ENCODE results near the gene PCMT1.

PCMT1 gene

DNA sequence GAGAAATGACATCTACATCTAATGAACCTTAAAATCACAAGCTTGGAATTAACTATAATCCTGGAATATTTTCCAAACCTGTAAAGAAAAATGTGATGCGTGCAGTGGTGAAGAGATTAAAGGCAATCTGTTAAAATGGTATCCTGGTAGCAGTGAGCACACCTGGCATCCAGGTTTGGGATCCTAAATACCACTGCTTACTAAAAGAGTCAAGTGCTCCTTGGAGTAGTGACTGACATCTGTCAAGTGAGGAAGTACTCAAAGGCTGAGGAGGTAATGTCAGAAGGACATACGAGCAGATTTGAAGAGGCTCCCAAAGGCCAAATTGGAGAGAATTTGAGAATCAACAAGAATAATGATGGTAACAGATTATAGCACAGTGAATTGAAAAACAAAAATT, 32.8 kb downstream of the PCMT1 start:
- no peak overlapping the region for H3K56ac ChIP-seq (ENCODE audit: low read length)
- peaks cover 4% of the 10 kb centered on the region for H3K36me3 ChIP-seq (ENCODE audit: control insufficient read depth, insufficient read depth, low read length)
- WGBS (ENCODE audit: extremely low coverage, insufficient coverage, low lambda C conversion rate): no CpG with 5 or more reads among the region's 2 CpGs

DNA sequence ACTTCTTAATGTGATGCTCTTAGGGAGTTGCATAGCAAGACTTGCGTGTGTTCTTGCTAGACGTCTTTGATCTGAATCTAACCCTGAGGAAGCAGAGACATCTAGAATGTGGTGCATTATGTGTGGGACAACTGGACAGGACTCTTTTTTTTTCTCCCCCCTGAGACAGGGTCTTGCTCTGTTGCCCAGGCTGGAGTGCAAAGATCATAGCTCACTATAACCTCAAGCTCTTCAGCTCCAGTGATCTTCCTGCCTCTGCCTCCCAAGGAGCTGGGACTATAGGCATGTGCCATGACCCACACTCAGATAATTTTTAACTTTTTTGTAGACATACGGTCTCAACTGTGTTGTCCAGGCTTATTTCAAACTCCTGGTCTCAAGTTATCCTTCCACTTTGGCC, 34.0 kb downstream of the PCMT1 start:
- Histone ChIP-seq H3K27ac (ENCODE audit: low read depth, low read length) (no peak overlapping the region), H3K4ac (ENCODE audit: low read depth, low read length) (no peak overlapping the region), H3K36me3 (ENCODE audit: control insufficient read depth, insufficient read depth, low read length) (peaks cover 4% of the 10 kb centered on the region), H3K23ac (ENCODE audit: low read length) (no peak overlapping the region), H4K8ac (ENCODE audit: low read depth, low read length) (no peak overlapping the region), H3K56ac (ENCODE audit: low read length) (no peak overlapping the region), H2BK15ac (replicated peaks; ENCODE audit: low read depth) (no peak overlapping the region), H3K27me3 (ENCODE audit: insufficient read depth, low read length, poor library complexity) (no peaks in the 10 kb centered on the region), H2AK5ac (ENCODE audit: low read length) (no peak overlapping the region), H2BK5ac (ENCODE audit: low read length) (no peak overlapping the region), H3K79me1 (ENCODE audit: low read length) (peaks cover 2% of the 10 kb centered on the region), H3K18ac (ENCODE audit: low read length) (no peak overlapping the region), H3K9ac (ENCODE audit: low read length) (no peak overlapping the region), H3K4me2 (ENCODE audit: low read length) (no peak overlapping the region), H3K79me2 (ENCODE audit: control insufficient read depth, insufficient read depth, low read length) (no peaks in the 10 kb centered on the region), H4K5ac (ENCODE audit: low read length) (no peak overlapping the region), H2BK120ac (ENCODE audit: low read depth, low read length) (no peak overlapping the region), H3K4me3 (ENCODE audit: low read length) (no peak overlapping the region), H3K4me1 (ENCODE audit: control insufficient read depth, low read depth, low read length) (no peaks in the 10 kb centered on the region)
- no CpG with 5 or more reads among the region's 3 CpGs for WGBS (ENCODE audit: extremely low coverage, insufficient coverage, low lambda C conversion rate)
- no peak for DNase-seq

More for the DNA sequence above, 32.8 kb downstream of the PCMT1 start:
- Histone ChIP-seq H3K4me2 (ENCODE audit: low read length) (no peak overlapping the region), H3K18ac (ENCODE audit: low read length) (no peak overlapping the region), H2AK5ac (ENCODE audit: low read length) (no peak overlapping the region), H3K27ac (ENCODE audit: low read depth, low read length) (no peak overlapping the region), H3K4ac (ENCODE audit: low read depth, low read length) (no peak overlapping the region), H3K27me3 (ENCODE audit: insufficient read depth, low read length, poor library complexity) (no peaks in the 10 kb centered on the region), H3K79me1 (ENCODE audit: low read length) (peaks cover 2% of the 10 kb centered on the region), H4K8ac (ENCODE audit: low read depth, low read length) (no peak overlapping the region), H2BK15ac (replicated peaks; ENCODE audit: low read depth) (no peak overlapping the region), H2BK5ac (ENCODE audit: low read length) (no peak overlapping the region), H4K5ac (ENCODE audit: low read length) (no peak overlapping the region), H2BK120ac (ENCODE audit: low read depth, low read length) (no peak overlapping the region), H3K79me2 (ENCODE audit: control insufficient read depth, insufficient read depth, low read length) (no peaks in the 10 kb centered on the region), H3K4me1 (ENCODE audit: control insufficient read depth, low read depth, low read length) (no peaks in the 10 kb centered on the region), H3K23ac (ENCODE audit: low read length) (no peak overlapping the region), H3K9ac (ENCODE audit: low read length) (no peak overlapping the region), H3K4me3 (ENCODE audit: low read length) (no peak overlapping the region)
- DNase-seq: no peak

DNA sequence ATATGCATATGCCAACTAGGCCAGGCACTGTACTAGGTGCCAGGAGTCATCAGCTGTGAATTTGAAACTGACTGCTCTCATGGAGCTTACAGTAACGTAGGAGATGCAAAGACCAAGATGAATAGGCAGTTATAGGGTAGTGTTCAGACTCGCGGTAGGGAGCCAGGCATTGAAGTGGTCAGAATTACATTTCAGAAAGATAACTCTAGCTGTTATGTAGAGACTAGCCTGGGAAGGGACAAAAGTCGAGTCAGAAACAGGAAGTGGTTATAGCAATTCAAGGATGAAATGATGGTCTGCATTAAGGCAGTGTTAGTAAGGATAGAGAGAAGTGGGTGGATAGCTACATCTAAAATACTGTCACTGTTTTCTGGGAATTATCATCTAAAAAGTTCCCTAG, 56.6 kb downstream of the PCMT1 start:
- H3K27ac ChIP-seq (ENCODE audit: low read depth, low read length): no peak overlapping the region
- H4K5ac ChIP-seq (ENCODE audit: low read length): no peak overlapping the region
- H2AK5ac ChIP-seq (ENCODE audit: low read length): no peak overlapping the region
- H2BK15ac ChIP-seq (replicated peaks; ENCODE audit: low read depth): no peak overlapping the region
- no peak overlapping the region for H3K4me3 ChIP-seq (ENCODE audit: low read length)
- no peak overlapping the region for H3K23ac ChIP-seq (ENCODE audit: low read length)
- H2BK5ac ChIP-seq (ENCODE audit: low read length): no peak overlapping the region
- H2BK120ac ChIP-seq (ENCODE audit: low read depth, low read length): no peak overlapping the region
- WGBS (ENCODE audit: extremely low coverage, insufficient coverage, low lambda C conversion rate): no CpG with 5 or more reads among the region's 4 CpGs
- H3K4me1 ChIP-seq (ENCODE audit: control insufficient read depth, low read depth, low read length): no peaks in the 10 kb centered on the region
- no peak for DNase-seq
- no peak overlapping the region for H3K4ac ChIP-seq (ENCODE audit: low read depth, low read length)
- no peak overlapping the region for H3K18ac ChIP-seq (ENCODE audit: low read length)
- no peak overlapping the region for H4K8ac ChIP-seq (ENCODE audit: low read depth, low read length)
- H3K79me1 ChIP-seq (ENCODE audit: low read length): no peaks in the 10 kb centered on the region
- H3K27me3 ChIP-seq (ENCODE audit: insufficient read depth, low read length, poor library complexity): no peaks in the 10 kb centered on the region
- no peak overlapping the region for H3K4me2 ChIP-seq (ENCODE audit: low read length)
- H3K9ac ChIP-seq (ENCODE audit: low read length): no peak overlapping the region
- no peaks in the 10 kb centered on the region for H3K79me2 ChIP-seq (ENCODE audit: control insufficient read depth, insufficient read depth, low read length)
- H3K36me3 ChIP-seq (ENCODE audit: control insufficient read depth, insufficient read depth, low read length): no peaks in the 10 kb centered on the region
- H3K56ac ChIP-seq (ENCODE audit: low read length): no peak overlapping the region

DNA sequence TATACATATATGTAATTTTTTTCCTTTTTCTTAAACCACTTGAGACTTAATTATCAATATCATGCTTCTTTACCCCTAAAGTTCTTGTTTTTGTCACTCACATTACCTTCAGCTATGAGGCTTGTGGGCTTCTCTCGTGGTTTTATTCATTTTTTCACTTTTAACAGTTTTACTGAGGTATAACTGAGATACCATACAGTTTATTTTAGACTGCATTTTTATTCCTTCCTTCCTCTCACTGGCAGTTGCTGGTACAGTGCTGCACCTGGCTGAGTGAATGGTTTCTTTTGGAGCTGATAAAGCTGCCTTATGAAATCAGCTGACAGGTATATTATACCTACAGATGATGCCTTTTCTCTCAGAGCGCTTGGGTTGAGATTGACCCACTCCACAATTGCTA, 60.3 kb downstream of the PCMT1 start:
- no peak for DNase-seq
- Histone ChIP-seq H3K4me1 (ENCODE audit: control insufficient read depth, low read depth, low read length) (no peaks in the 10 kb centered on the region), H4K5ac (ENCODE audit: low read length) (no peak overlapping the region), H3K27me3 (ENCODE audit: insufficient read depth, low read length, poor library complexity) (no peaks in the 10 kb centered on the region), H3K79me1 (ENCODE audit: low read length) (no peaks in the 10 kb centered on the region), H2BK120ac (ENCODE audit: low read depth, low read length) (no peak overlapping the region), H4K8ac (ENCODE audit: low read depth, low read length) (no peak overlapping the region), H3K4me3 (ENCODE audit: low read length) (no peak overlapping the region), H3K4ac (ENCODE audit: low read depth, low read length) (no peak overlapping the region), H2BK15ac (replicated peaks; ENCODE audit: low read depth) (no peak overlapping the region), H3K23ac (ENCODE audit: low read length) (no peak overlapping the region), H3K36me3 (ENCODE audit: control insufficient read depth, insufficient read depth, low read length) (no peaks in the 10 kb centered on the region), H3K56ac (ENCODE audit: low read length) (no peak overlapping the region), H2AK5ac (ENCODE audit: low read length) (no peak overlapping the region), H3K79me2 (ENCODE audit: control insufficient read depth, insufficient read depth, low read length) (no peaks in the 10 kb centered on the region), H3K27ac (ENCODE audit: low read depth, low read length) (no peak overlapping the region), H2BK5ac (ENCODE audit: low read length) (no peak overlapping the region), H3K4me2 (ENCODE audit: low read length) (no peak overlapping the region), H3K9ac (ENCODE audit: low read length) (no peak overlapping the region), H3K18ac (ENCODE audit: low read length) (no peak overlapping the region)
- WGBS (ENCODE audit: extremely low coverage, insufficient coverage, low lambda C conversion rate): no CpG with 5 or more reads among the region's 2 CpGs

DNA sequence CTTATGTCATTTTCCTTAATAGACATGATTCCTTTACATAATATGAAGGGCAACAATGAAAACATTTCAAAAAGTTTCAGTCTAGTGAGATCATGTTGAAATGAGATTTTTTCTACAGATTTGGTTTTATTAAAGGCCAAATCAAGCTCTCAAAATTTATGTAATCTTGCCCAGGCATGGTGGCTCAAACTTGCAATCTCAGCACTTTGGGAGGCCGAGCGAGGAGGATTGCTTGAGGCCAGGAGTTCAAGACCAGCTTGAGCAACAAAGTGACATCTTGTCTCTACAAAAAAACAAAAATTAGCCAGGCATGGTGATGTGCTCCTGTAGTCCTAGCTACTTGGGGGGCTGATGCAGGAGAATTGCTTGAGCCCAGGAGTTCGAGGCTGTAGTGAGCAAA, 63.8 kb downstream of the PCMT1 start:
- no peak overlapping the region for H3K4me3 ChIP-seq (ENCODE audit: low read length)
- no peak overlapping the region for H3K4ac ChIP-seq (ENCODE audit: low read depth, low read length)
- DNase-seq: no peak
- H4K5ac ChIP-seq (ENCODE audit: low read length): no peak overlapping the region
- no peak overlapping the region for H3K56ac ChIP-seq (ENCODE audit: low read length)
- H3K4me2 ChIP-seq (ENCODE audit: low read length): no peak overlapping the region
- no peaks in the 10 kb centered on the region for H3K4me1 ChIP-seq (ENCODE audit: control insufficient read depth, low read depth, low read length)
- no CpG with 5 or more reads among the region's 3 CpGs for WGBS (ENCODE audit: extremely low coverage, insufficient coverage, low lambda C conversion rate)
- H3K23ac ChIP-seq (ENCODE audit: low read length): no peak overlapping the region
- H3K9ac ChIP-seq (ENCODE audit: low read length): no peak overlapping the region
- H3K27me3 ChIP-seq (ENCODE audit: insufficient read depth, low read length, poor library complexity): no peaks in the 10 kb centered on the region
- no peak overlapping the region for H2BK120ac ChIP-seq (ENCODE audit: low read depth, low read length)
- H4K8ac ChIP-seq (ENCODE audit: low read depth, low read length): no peak overlapping the region
- no peak overlapping the region for H3K27ac ChIP-seq (ENCODE audit: low read depth, low read length)
- H3K79me1 ChIP-seq (ENCODE audit: low read length): no peaks in the 10 kb centered on the region
- no peaks in the 10 kb centered on the region for H3K79me2 ChIP-seq (ENCODE audit: control insufficient read depth, insufficient read depth, low read length)
- H3K36me3 ChIP-seq (ENCODE audit: control insufficient read depth, insufficient read depth, low read length): no peaks in the 10 kb centered on the region
- H2BK15ac ChIP-seq (replicated peaks; ENCODE audit: low read depth): no peak overlapping the region
- no peak overlapping the region for H2BK5ac ChIP-seq (ENCODE audit: low read length)
- no peak overlapping the region for H2AK5ac ChIP-seq (ENCODE audit: low read length)
- H3K18ac ChIP-seq (ENCODE audit: low read length): no peak overlapping the region

DNA sequence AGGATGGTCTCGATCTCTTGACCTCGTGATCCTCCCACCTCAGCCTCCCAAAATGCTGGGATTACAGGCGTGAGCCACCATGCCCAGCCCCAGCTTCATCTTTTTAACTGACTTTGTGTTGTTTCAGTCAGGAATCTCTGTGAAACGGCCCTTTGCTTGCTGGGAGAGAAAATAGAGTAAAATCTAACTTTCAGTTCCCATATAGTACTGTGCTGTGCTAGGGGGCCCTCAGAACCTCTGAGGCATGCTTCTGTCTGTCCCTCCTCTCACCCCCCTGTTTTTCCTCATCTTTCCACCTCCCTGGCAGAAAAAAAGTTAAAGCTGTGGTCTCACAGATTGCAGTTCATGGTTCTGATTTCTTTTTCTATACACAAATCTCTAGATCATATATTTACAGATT, 66.2 kb downstream of the PCMT1 start:
- Histone ChIP-seq H3K27ac (ENCODE audit: low read depth, low read length) (no peak overlapping the region), H2BK15ac (replicated peaks; ENCODE audit: low read depth) (no peak overlapping the region), H3K23ac (ENCODE audit: low read length) (no peak overlapping the region), H3K4me2 (ENCODE audit: low read length) (no peak overlapping the region), H4K5ac (ENCODE audit: low read length) (no peak overlapping the region), H3K18ac (ENCODE audit: low read length) (no peak overlapping the region), H3K4ac (ENCODE audit: low read depth, low read length) (no peak overlapping the region), H2AK5ac (ENCODE audit: low read length) (no peak overlapping the region), H3K36me3 (ENCODE audit: control insufficient read depth, insufficient read depth, low read length) (no peaks in the 10 kb centered on the region), H4K8ac (ENCODE audit: low read depth, low read length) (no peak overlapping the region), H3K9ac (ENCODE audit: low read length) (no peak overlapping the region), H3K4me3 (ENCODE audit: low read length) (no peak overlapping the region), H3K56ac (ENCODE audit: low read length) (no peak overlapping the region), H2BK120ac (ENCODE audit: low read depth, low read length) (no peak overlapping the region), H3K79me2 (ENCODE audit: control insufficient read depth, insufficient read depth, low read length) (no peaks in the 10 kb centered on the region), H3K79me1 (ENCODE audit: low read length) (no peaks in the 10 kb centered on the region), H3K4me1 (ENCODE audit: control insufficient read depth, low read depth, low read length) (no peaks in the 10 kb centered on the region), H3K27me3 (ENCODE audit: insufficient read depth, low read length, poor library complexity) (no peaks in the 10 kb centered on the region), H2BK5ac (ENCODE audit: low read length) (no peak overlapping the region)
- no peak for DNase-seq
- WGBS (ENCODE audit: extremely low coverage, insufficient coverage, low lambda C conversion rate): no CpG with 5 or more reads among the region's 4 CpGs
